Parathyroid adenoma (tissue), 2 donors: Measurements from ENCODE around the gene KLF8.

Experiments used
- H2AFZ ChIP-seq: fragments of 300-600 bp; sonication (generic); one replicate; pipeline ENCODE4 v1.7.0; 2017; ENCODE audit warnings: antibody characterized with exemption, mild to moderate bottlenecking
- H3K27ac ChIP-seq: fragments of 300-600 bp; sonication (generic); one replicate; pipeline ENCODE4 v1.7.0; 2017
- H3K27me3 ChIP-seq: fragments of 300-600 bp; sonication (generic); one replicate; pipeline ENCODE4 v1.7.0; 2017; ENCODE audit warnings: low read length; ENCODE audit not compliant: control insufficient read depth, insufficient read depth
- H3K36me3 ChIP-seq: fragments of 300-600 bp; sonication (generic); one replicate; pipeline ENCODE4 v1.7.0; 2017; ENCODE audit warnings: low read length; ENCODE audit not compliant: control insufficient read depth, insufficient read depth
- H3K4me1 ChIP-seq: fragments of 300-600 bp; sonication (generic); one replicate; pipeline ENCODE4 v1.7.0; 2017; ENCODE audit warnings: control low read depth
- H3K4me2 ChIP-seq: fragments of 300-600 bp; sonication (generic); one replicate; pipeline ENCODE4 v1.7.0; 2017; ENCODE audit warnings: low read length
- H3K4me3 ChIP-seq: fragments of 300-600 bp; sonication (generic); one replicate; pipeline ENCODE4 v1.7.0; 2017; ENCODE audit warnings: low read depth, low read length
- H3K79me2 ChIP-seq: fragments of 300-600 bp; sonication (generic); one replicate; pipeline ENCODE4 v1.7.0; 2017; ENCODE audit warnings: control low read depth
- H3K9ac ChIP-seq: fragments of 300-600 bp; sonication (generic); one replicate; pipeline ENCODE4 v1.7.0; 2017; ENCODE audit warnings: mild to moderate bottlenecking
- H3K9me3 ChIP-seq: fragments of 300-600 bp; sonication (generic); one replicate; pipeline ENCODE4 v1.7.0; 2017; ENCODE audit warnings: low read length; ENCODE audit not compliant: control insufficient read depth
- CTCF ChIP-seq: fragments of 300-600 bp; sonication (generic); IDR thresholded peaks from one replicate; pipeline ENCODE4 v1.7.0; 2017; ENCODE audit warnings: antibody characterized with exemption, mild to moderate bottlenecking
- donor health status: primary hyperparathyroidism.

KLF8 gene

GRCh38 chrX:56278692-56279091 is 46.5 kb downstream of the KLF8 start:
- Histone ChIP-seq H3K4me2 (no peak overlapping the region), H3K9ac (no peak overlapping the region), H3K4me1 (no peaks in the 10 kb centered on the region), H3K27me3 (no peaks in the 10 kb centered on the region), H3K36me3 (no peaks in the 10 kb centered on the region), H3K27ac (no peak overlapping the region), H2AFZ (no peak overlapping the region), H3K79me2 (no peaks in the 10 kb centered on the region), H3K9me3 (no peaks in the 10 kb centered on the region), H3K4me3 (no peak overlapping the region)
- TF ChIP-seq CTCF, result no peak

- Histone ChIP-seq H3K4me2 (no peak overlapping the region), H2AFZ (no peak overlapping the region), H3K4me3 (no peak overlapping the region), H3K4me1 (no peaks in the 10 kb centered on the region), H3K36me3 (no peaks in the 10 kb centered on the region), H3K79me2 (no peaks in the 10 kb centered on the region), H3K9me3 (no peaks in the 10 kb centered on the region), H3K27me3 (no peaks in the 10 kb centered on the region), H3K9ac (no peak overlapping the region), H3K27ac (no peak overlapping the region)
- TF ChIP-seq CTCF, result no peak
These were observed 47.7 kb downstream of the KLF8 start for GRCh38 chrX:56279863-56280262.

- H3K36me3 ChIP-seq, result no peaks in the 10 kb centered on the region
- no peaks in the 10 kb centered on the region for H3K9me3 ChIP-seq
- TF ChIP-seq CTCF, result no peak
- H2AFZ ChIP-seq, result no peak overlapping the region
- H3K9ac ChIP-seq, result no peak overlapping the region
- H3K4me3 ChIP-seq, result no peak overlapping the region
- no peak overlapping the region for H3K4me2 ChIP-seq
- H3K27ac ChIP-seq, result no peak overlapping the region
- H3K27me3 ChIP-seq, result no peaks in the 10 kb centered on the region
- no peaks in the 10 kb centered on the region for H3K4me1 ChIP-seq
- H3K79me2 ChIP-seq, result no peaks in the 10 kb centered on the region
These were observed 49.6 kb downstream of the KLF8 start for GRCh38 chrX:56281789-56282188.

- TF ChIP-seq CTCF, result no peak
- H3K79me2 ChIP-seq, result no peaks in the 10 kb centered on the region
- H3K9me3 ChIP-seq, result no peaks in the 10 kb centered on the region
- no peak overlapping the region for H3K4me2 ChIP-seq
- no peak overlapping the region for H3K4me3 ChIP-seq
- H3K36me3 ChIP-seq, result no peaks in the 10 kb centered on the region
- H3K27ac ChIP-seq, result no peak overlapping the region
- no peaks in the 10 kb centered on the region for H3K4me1 ChIP-seq
- H3K9ac ChIP-seq, result no peak overlapping the region
- H3K27me3 ChIP-seq, result no peaks in the 10 kb centered on the region
- H2AFZ ChIP-seq, result no peak overlapping the region
These were observed 52.1 kb downstream of the KLF8 start for GRCh38 chrX:56284269-56284668.

GRCh38 chrX:56288608-56289007 is 56.5 kb downstream of the KLF8 start:
- H3K79me2 ChIP-seq, result no peaks in the 10 kb centered on the region
- no peaks in the 10 kb centered on the region for H3K27me3 ChIP-seq
- H3K9me3 ChIP-seq, result no peaks in the 10 kb centered on the region
- H3K36me3 ChIP-seq, result no peaks in the 10 kb centered on the region
- no peaks in the 10 kb centered on the region for H3K4me1 ChIP-seq
- no peak overlapping the region for H3K4me3 ChIP-seq
- no peak overlapping the region for H3K27ac ChIP-seq
- no peak for TF ChIP-seq CTCF
- H3K4me2 ChIP-seq, result no peak overlapping the region
- H2AFZ ChIP-seq, result no peak overlapping the region
- H3K9ac ChIP-seq, result no peak overlapping the region
